ENCODE results near the gene STOX2.
A peak's percentile ranks its signal among the peaks of the same experiment; 100 is the strongest.

The STOX2 gene

GRCh38 chr4:183860731-183861130 is 44.4 kb upstream of the STOX2 start:
- H3K4me1 ChIP-seq (ENCODE audit: control insufficient read depth in 1 of 2, insufficient read depth in 1 of 2, low read depth in 1 of 2, low read length in 1 of 2), result peaks cover 15 to 34% of the 10 kb centered on the region in 2 experiments
- no peaks in the 10 kb centered on the region for H3K27me3 ChIP-seq
- H3K27ac ChIP-seq, result no peak overlapping the region
- H3K4me3 ChIP-seq (ENCODE audit: low read depth in 1 of 2, low read length in 1 of 2), result no peak overlapping the region
- no peaks in the 10 kb centered on the region for H3K36me3 ChIP-seq
- TF ChIP-seq CTCF (IDR thresholded peaks at IDR 0.05), result no peak
- H3K9me3 ChIP-seq, result no peaks in the 10 kb centered on the region

GRCh38 chr4:183861426-183861825 is 43.7 kb upstream of the STOX2 start:
- TF ChIP-seq CTCF (IDR thresholded peaks at IDR 0.05), result no peak
- no peaks in the 10 kb centered on the region for H3K9me3 ChIP-seq
- no peak overlapping the region for H3K4me3 ChIP-seq (ENCODE audit: low read depth in 1 of 2, low read length in 1 of 2)
- peaks cover 15 to 34% of the 10 kb centered on the region in 2 experiments for H3K4me1 ChIP-seq (ENCODE audit: control insufficient read depth in 1 of 2, insufficient read depth in 1 of 2, low read depth in 1 of 2, low read length in 1 of 2)
- H3K27me3 ChIP-seq, result no peaks in the 10 kb centered on the region
- no peak overlapping the region for H3K27ac ChIP-seq
- H3K36me3 ChIP-seq, result no peaks in the 10 kb centered on the region

- no peaks in the 10 kb centered on the region for H3K27me3 ChIP-seq
- no peak for TF ChIP-seq CTCF (IDR thresholded peaks at IDR 0.05)
These were observed 41.8 kb upstream of the STOX2 start for GRCh38 chr4:183863155-183863825.

GRCh38 chr4:183867247-183867646 is 37.9 kb upstream of the STOX2 start:
- no peaks in the 10 kb centered on the region for H3K9me3 ChIP-seq

More at GRCh38 chr4:183863155-183863825, 41.8 kb upstream of the STOX2 start:
- H3K9me3 ChIP-seq, result no peaks in the 10 kb centered on the region
- H3K27ac ChIP-seq, result peak overlapping the region; percentile 1
- no peaks in the 10 kb centered on the region for H3K36me3 ChIP-seq
- peaks cover 9 to 26% of the 10 kb centered on the region in 2 experiments for H3K4me1 ChIP-seq (ENCODE audit: control insufficient read depth in 1 of 2, insufficient read depth in 1 of 2, low read depth in 1 of 2, low read length in 1 of 2)
- no peak overlapping the region for H3K4me3 ChIP-seq (ENCODE audit: low read depth in 1 of 2, low read length in 1 of 2)

GRCh38 chr4:183870997-183871396 is 34.1 kb upstream of the STOX2 start:
- no peak for TF ChIP-seq CTCF (IDR thresholded peaks at IDR 0.05)

More at GRCh38 chr4:183867247-183867646, 37.9 kb upstream of the STOX2 start:
- H3K4me3 ChIP-seq (ENCODE audit: low read depth in 1 of 2, low read length in 1 of 2), result no peak overlapping the region
- TF ChIP-seq CTCF (IDR thresholded peaks at IDR 0.05), result no peak
- H3K27me3 ChIP-seq, result no peaks in the 10 kb centered on the region
- H3K27ac ChIP-seq, result no peak overlapping the region
- H3K36me3 ChIP-seq, result no peaks in the 10 kb centered on the region
- peaks cover 0 to 6% of the 10 kb centered on the region in 2 experiments for H3K4me1 ChIP-seq (ENCODE audit: control insufficient read depth in 1 of 2, insufficient read depth in 1 of 2, low read depth in 1 of 2, low read length in 1 of 2)

More at GRCh38 chr4:183870997-183871396, 34.1 kb upstream of the STOX2 start:
- H3K4me3 ChIP-seq (ENCODE audit: low read depth in 1 of 2, low read length in 1 of 2), result no peak overlapping the region
- H3K4me1 ChIP-seq (ENCODE audit: control insufficient read depth in 1 of 2, insufficient read depth in 1 of 2, low read depth in 1 of 2, low read length in 1 of 2), result peaks cover 0 to 11% of the 10 kb centered on the region in 2 experiments
- no peaks in the 10 kb centered on the region for H3K27me3 ChIP-seq
- no peaks in the 10 kb centered on the region for H3K9me3 ChIP-seq
- H3K36me3 ChIP-seq, result no peaks in the 10 kb centered on the region
- no peak overlapping the region for H3K27ac ChIP-seq
